ENCODE measurements around the gene CACNG5. TPM values are rescaled to one million over a fixed set of nuclear protein-coding genes. Genes with fewer than 3 reads are reported as not detected.

CACNG5 gene
- polyA plus RNA-seq, 1 experiment = not detected

- H3K27me3 ChIP-seq (ENCODE audit: control insufficient read depth, insufficient read depth, low read length) = no peaks in the 10 kb centered on the region
- TF ChIP-seq, protein P1, sequence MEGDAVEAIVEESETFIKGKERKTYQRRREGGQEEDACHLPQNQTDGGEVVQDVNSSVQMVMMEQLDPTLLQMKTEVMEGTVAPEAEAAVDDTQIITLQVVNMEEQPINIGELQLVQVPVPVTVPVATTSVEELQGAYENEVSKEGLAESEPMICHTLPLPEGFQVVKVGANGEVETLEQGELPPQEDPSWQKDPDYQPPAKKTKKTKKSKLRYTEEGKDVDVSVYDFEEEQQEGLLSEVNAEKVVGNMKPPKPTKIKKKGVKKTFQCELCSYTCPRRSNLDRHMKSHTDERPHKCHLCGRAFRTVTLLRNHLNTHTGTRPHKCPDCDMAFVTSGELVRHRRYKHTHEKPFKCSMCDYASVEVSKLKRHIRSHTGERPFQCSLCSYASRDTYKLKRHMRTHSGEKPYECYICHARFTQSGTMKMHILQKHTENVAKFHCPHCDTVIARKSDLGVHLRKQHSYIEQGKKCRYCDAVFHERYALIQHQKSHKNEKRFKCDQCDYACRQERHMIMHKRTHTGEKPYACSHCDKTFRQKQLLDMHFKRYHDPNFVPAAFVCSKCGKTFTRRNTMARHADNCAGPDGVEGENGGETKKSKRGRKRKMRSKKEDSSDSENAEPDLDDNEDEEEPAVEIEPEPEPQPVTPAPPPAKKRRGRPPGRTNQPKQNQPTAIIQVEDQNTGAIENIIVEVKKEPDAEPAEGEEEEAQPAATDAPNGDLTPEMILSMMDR (IDR thresholded peaks at IDR 0.05; ENCODE audit: insufficient read depth, low read depth, low read length) = no peak
- POLR2A ChIA-PET = no interaction called here
- H3K36me3 ChIP-seq (ENCODE audit: control insufficient read depth, insufficient read depth, low read length) = peaks cover 16% of the 10 kb centered on the region
- H3K4me3 ChIP-seq (ENCODE audit: low read depth, low read length) = no peak overlapping the region
- DNase-seq (ENCODE audit: low read depth) = no peak
- CTCF ChIA-PET = interaction anchor here (0.9 kb wide), 1 partner anchor 11 kb away, joined by 4 read pairs; no protein-coding TSS in a partner anchor
Observed at GRCh38 chr17:66803474-66803951, 31.4 kb upstream of the CACNG5 start.

GRCh38 chr17:66805567-66805966 lies 29.4 kb upstream of the CACNG5 start:
- POLR2A ChIA-PET = no interaction called here
- Histone ChIP-seq H3K27me3 (ENCODE audit: control insufficient read depth, insufficient read depth, low read length) (no peaks in the 10 kb centered on the region), H3K36me3 (ENCODE audit: control insufficient read depth, insufficient read depth, low read length) (peaks cover 16% of the 10 kb centered on the region), H3K4me3 (ENCODE audit: low read depth, low read length) (no peak overlapping the region)
- CTCF ChIA-PET = interaction anchor here (0.8 kb wide), 1 partner anchor 13 kb away, joined by 3 read pairs; no protein-coding TSS in a partner anchor
- no peak for DNase-seq (ENCODE audit: low read depth)
- TF ChIP-seq, protein P1 (IDR thresholded peaks at IDR 0.05; ENCODE audit: insufficient read depth, low read depth, low read length) = no peak

GRCh38 chr17:66807182-66807581 lies 27.7 kb upstream of the CACNG5 start:
- CTCF ChIA-PET = no interaction called here
- H3K36me3 ChIP-seq (ENCODE audit: control insufficient read depth, insufficient read depth, low read length) = peaks cover 14% of the 10 kb centered on the region
- TF ChIP-seq, protein P1 (IDR thresholded peaks at IDR 0.05; ENCODE audit: insufficient read depth, low read depth, low read length) = no peak

DNA sequence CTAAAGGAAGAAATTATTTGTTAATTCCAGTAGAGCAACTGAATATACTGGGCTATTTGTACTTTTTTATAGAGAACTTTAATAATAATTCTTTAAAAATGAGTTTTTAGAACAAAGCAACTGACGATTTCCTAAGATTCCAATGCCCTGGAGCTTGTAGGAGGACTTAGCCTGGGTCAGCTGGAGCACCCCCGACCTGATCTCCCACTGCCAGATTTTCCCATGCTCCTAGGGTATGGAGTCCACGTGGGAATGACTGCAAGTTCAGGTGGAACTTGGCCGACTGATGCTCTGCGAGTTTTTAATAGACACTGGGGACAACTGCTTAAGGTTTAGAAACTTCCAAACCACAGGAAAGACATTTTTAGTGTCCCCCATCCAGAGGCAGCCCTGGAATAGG lies 25.5 kb upstream of the CACNG5 start:
- Histone ChIP-seq H3K27me3 (ENCODE audit: control insufficient read depth, insufficient read depth, low read length) (no peaks in the 10 kb centered on the region), H3K4me3 (ENCODE audit: low read depth, low read length) (no peak overlapping the region), H3K36me3 (ENCODE audit: control insufficient read depth, insufficient read depth, low read length) (peaks cover 6% of the 10 kb centered on the region)
- TF ChIP-seq, protein P1 (IDR thresholded peaks at IDR 0.05; ENCODE audit: insufficient read depth, low read depth, low read length) = no peak
- ChIA-PET POLR2A (no interaction called here), CTCF (no interaction called here)
- DNase-seq (ENCODE audit: low read depth) = no peak

More at GRCh38 chr17:66807182-66807581, 27.7 kb upstream of the CACNG5 start:
- POLR2A ChIA-PET = no interaction called here
- Histone ChIP-seq H3K27me3 (ENCODE audit: control insufficient read depth, insufficient read depth, low read length) (no peaks in the 10 kb centered on the region), H3K4me3 (ENCODE audit: low read depth, low read length) (no peak overlapping the region)
- DNase-seq (ENCODE audit: low read depth) = no peak

GRCh38 chr17:66810951-66811682 lies 23.8 kb upstream of the CACNG5 start:
- H3K4me3 ChIP-seq (ENCODE audit: low read depth, low read length) = no peak overlapping the region
- no peak for DNase-seq (ENCODE audit: low read depth)
- ChIA-PET CTCF (no interaction called here), POLR2A (no interaction called here)
- H3K36me3 ChIP-seq (ENCODE audit: control insufficient read depth, insufficient read depth, low read length) = peaks cover 2% of the 10 kb centered on the region
- TF ChIP-seq, protein P1 (IDR thresholded peaks at IDR 0.05; ENCODE audit: insufficient read depth, low read depth, low read length) = no peak
- no peaks in the 10 kb centered on the region for H3K27me3 ChIP-seq (ENCODE audit: control insufficient read depth, insufficient read depth, low read length)

Measured in BJ (cell line).